Adrenal gland (tissue), 5 donors: ENCODE results near the gene DYNLT2.

ENCODE experiments used
- POLR2A ChIP-seq, 2 donors: fragments of 450-650 bp; IDR thresholded peaks; one replicate each; pipeline ENCODE4 v1.6.1; 2017; ENCODE audit warnings: antibody characterized with exemption in 2 of 2, mild to moderate bottlenecking in 2 of 2, moderate library complexity in 1 of 2
- TF ChIP-seq, protein P1 (sequence below), 6 experiments: fragments of 450-650 bp in 4 of 6; fragments of 200-600 bp in 2 of 6; sonication (generic) in 1 of 6; IDR thresholded peaks; 1 replicate in 5 of 6; 2 replicates in 1 of 6; pipeline versions ENCODE4 v1.5.1 to v1.8.0; 2016 to 2021; ENCODE audit warnings: antibody characterized with exemption in 6 of 6, mild to moderate bottlenecking in 2 of 6, moderate library complexity in 1 of 6
- donor health status: DM: no; HTN: no; CAD: no.

DNA sequence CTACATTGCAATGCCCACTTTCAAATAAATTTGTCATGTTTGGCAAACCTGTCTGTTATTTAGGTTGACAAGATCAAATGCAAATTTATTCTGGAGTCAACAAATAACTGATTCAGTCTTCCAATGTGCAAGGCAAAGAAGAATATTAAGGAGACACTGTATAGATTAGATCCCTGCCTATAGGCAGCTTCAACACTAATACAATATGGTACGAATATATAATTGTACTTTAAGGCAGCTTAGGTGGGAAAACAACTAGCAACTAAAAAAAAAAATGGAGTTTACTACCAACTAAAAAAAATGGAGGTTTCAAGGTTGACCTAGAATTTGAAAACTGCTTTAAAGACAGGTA is 25.3 kb downstream of the DYNLT2 start:
- no peak for TF ChIP-seq POLR2A (IDR thresholded peaks at IDR 0.05)
- TF ChIP-seq, protein P1, sequence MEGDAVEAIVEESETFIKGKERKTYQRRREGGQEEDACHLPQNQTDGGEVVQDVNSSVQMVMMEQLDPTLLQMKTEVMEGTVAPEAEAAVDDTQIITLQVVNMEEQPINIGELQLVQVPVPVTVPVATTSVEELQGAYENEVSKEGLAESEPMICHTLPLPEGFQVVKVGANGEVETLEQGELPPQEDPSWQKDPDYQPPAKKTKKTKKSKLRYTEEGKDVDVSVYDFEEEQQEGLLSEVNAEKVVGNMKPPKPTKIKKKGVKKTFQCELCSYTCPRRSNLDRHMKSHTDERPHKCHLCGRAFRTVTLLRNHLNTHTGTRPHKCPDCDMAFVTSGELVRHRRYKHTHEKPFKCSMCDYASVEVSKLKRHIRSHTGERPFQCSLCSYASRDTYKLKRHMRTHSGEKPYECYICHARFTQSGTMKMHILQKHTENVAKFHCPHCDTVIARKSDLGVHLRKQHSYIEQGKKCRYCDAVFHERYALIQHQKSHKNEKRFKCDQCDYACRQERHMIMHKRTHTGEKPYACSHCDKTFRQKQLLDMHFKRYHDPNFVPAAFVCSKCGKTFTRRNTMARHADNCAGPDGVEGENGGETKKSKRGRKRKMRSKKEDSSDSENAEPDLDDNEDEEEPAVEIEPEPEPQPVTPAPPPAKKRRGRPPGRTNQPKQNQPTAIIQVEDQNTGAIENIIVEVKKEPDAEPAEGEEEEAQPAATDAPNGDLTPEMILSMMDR (IDR thresholded peaks at IDR 0.05) = no peak
